Islet of Langerhans (tissue), 1 donor: ENCODE data around the gene SLC38A9.

Experiments used
- FAIRE-seq: peaks from one replicate; lab custom pipeline; 2011; peaks lifted over from hg19 to GRCh38; lab: Jason Lieb, UNC

Gene SLC38A9

DNA sequence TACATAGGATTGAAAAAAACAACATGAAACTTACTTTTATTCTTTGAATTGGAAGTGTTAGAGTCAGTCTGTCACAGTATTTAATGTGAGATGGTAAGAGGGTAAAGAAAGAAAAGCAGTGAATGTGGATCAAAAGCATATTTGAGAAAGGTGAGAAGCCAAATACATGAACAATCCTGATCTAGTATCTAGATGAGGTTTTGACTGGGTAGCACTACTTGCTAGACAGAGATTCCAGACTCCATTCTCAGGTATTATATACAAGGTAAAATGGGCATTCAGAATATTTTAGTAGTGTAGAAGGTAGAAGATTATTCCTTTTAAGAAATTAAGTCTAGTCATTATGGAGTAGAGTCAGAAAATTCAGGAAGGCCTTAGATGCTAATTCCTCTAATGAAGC is 62.2 kb downstream of the SLC38A9 start:
- no peak for FAIRE-seq

DNA sequence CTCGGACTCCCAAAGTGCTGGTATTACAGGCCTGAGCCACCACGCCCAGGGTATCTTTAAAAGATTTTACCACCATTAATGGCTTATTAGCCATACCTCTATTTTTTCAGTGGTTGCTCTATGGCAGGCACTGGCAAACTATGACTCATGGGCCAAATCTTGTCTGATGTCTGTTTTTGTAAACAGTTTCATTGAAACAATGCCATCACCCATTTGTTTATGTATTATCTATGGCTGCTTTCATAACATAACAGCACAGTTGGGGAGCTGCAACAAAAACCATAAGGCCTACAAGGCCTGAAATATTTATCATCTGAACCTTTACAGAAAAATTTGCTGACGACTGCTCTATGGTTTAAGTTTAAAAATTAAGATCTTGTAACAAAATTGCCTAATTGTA is 66.8 kb downstream of the SLC38A9 start:
- no peak for FAIRE-seq

DNA sequence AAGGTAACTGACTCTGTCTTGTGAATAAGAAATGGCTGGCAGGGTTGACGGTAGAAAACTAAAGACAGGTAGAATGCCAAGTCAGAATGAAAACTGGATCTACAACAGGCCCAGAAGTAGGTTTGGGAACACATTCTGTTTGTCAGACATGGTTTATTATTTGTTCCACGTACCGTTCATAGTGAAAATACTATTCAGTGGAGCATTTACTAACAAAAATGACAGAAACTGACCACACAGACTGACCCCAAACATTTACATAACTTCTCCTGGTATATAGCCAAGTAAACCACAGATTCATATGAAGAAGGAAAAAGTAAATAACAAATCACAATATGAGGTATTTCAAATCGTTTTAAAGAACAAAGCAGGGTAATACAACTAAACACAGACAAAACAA is 73.7 kb downstream of the SLC38A9 start:
- no peak for FAIRE-seq

DNA sequence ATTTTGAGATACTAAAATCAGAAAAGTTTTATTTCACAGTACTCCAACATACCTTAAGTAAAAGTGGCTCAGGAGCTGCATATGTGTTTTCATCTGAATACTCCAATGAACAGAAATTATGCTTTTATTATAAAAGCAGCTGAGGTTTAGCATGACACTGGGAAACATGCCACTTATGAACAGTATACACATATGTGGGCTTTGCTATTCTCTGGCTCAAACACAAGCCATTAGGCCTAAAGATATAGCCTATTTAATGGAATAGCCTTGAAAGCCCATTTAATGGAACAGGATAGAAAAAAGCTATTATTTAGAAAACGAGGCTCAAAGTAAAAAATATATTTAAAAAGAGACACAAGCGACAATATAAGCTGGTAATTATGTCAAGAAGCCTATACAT is 74.1 kb downstream of the SLC38A9 start:
- no peak for FAIRE-seq

DNA sequence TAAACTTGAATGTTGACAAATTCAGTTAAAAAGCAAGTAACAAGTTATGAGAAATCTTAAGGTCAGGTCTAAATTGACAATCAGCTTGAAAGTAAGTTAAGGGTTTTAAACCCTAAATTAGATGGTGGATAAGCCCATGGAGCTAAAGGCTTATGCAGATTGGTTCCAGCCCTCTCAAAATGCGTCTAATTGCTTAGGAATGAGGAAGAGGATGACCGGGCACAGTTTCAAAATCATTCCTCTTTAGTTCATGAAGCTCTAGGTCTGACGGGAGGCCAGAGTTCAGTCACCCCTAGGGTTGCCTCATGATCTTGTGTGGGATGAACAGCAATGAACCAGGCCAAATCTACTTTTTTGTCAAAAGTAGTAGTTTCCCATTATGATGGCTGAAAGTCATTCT is 75.4 kb downstream of the SLC38A9 start:
- no peak for FAIRE-seq

DNA sequence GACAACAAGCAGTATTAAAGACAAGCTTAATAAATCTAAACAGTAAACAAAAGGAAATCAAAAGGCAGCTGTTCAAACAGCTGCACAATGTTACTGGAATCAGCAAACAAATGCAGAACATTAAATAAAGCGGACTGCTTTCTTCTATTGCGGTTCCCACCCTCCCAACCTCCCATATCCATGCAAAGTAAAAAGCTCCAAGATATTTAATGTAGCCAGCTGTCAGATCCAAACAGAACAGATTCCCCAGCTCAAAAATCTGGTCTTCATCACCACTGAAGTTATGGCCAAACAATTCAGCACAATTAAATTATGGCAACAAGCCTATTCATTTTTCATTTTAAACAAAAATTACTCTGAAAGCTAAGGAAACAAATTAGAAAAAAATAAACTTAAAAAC is 75.9 kb downstream of the SLC38A9 start:
- no peak for FAIRE-seq

DNA sequence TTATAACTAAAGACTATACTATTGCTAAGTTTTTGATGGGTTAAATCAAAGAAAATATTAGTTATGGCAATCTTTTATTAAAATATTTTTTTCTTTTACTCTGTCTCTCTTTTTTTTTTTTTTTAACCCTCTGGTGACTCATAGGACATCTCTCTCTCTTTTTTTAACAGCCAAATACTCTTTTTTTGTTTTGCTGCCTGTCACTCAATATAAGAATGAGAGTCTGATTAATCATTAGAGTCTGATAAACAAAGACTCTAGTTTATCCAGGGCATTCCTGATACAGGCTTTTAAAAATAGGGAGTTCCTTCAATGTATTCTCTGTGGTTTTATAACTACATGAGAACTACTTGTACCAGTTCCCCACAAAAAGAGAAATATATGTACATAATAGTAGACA is 77.3 kb downstream of the SLC38A9 start:
- FAIRE-seq, result no peak

DNA sequence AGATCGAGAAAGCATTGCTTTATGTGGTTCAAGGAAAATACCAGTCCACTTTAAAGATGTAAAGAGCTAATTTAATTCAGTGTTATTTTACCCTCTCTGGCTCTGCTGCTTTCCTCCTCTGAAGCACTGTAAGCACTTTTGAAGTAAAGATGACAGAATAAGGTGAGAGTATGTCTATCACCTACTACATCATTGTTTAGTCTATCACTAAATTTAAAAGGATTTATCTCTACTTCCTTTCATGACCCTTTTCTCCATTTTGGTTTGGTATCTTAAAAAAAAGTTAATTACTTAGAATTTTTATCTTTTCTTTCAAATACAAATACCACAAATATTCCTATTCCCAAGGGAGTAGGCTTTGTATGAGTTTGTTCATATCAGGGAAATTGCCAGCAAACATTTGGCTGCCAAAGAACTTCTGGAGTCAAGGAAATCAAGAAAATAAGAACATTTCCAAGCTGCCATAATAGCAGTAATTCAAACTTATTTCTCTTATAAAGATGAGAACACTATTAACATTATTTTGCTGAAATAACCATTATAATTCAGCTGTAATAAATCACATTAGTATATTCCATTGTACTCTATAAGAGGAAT is 77.8 kb downstream of the SLC38A9 start:
- no peak for FAIRE-seq

DNA sequence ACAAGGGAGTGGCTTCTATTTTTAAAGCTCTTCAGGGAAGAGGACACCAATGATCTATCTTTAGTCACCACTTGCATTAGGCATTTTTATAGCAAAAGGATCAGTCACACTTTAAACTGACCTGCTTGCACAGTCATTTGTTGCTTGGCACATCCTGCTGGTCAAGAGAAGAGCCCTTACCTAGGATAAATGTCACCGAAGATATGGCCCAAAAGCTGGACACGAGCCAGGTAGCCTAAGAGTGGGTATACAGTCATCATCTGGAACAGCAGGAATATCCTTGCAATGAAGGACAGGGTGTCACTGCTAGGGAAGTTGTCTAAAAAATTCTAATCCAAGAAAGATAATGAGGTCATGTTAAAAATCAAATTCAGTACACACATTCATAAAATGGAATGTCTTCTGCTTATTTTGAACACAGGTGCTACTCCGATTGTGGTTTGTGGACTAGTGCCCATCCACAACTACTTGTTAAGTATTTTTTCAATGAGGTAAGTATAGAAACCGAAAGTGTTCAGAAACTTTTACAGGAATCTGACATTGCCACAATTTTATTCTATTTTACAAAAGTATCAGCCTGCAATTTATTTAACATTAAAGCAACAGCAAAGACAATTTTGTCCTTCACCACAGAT is 78.4 kb downstream of the SLC38A9 start:
- FAIRE-seq, result no peak

DNA sequence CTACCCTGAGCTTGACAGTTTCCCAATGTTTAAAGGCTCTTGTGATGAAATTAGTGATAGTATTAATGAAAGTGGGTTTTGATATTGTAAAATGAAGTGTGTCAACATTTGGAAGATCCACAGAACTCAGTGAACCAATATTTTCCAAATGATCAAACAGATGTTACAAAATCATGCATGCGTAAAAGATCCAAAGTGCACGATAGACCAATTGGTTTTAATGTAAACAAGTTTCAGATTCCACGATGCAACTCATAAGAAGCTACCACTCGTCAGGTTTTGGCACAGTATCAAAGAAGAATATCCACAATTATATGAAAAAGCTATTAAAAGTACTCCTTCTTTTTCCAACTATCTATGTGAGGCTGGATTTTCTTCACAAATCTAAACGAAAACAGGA is 82.3 kb downstream of the SLC38A9 start:
- FAIRE-seq, result no peak

DNA sequence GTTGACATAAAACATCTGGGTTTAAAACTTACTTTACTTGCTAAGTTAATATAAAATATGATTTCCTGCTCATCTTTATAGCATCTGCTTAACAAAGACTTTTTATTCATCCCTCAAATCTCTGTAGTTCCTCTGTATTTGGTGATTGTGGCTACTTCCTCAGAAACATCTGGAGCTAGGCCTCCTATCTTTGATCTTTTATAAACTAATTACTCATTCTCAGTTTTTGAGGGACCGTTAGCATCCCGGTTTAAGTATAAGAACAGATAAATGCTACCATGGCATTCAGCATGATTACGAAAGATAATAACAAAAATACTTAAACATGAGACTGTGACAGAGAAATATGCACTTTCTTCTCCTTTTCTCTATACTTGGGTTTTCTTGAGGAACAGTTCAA is 85.3 kb downstream of the SLC38A9 start:
- FAIRE-seq, result no peak

DNA sequence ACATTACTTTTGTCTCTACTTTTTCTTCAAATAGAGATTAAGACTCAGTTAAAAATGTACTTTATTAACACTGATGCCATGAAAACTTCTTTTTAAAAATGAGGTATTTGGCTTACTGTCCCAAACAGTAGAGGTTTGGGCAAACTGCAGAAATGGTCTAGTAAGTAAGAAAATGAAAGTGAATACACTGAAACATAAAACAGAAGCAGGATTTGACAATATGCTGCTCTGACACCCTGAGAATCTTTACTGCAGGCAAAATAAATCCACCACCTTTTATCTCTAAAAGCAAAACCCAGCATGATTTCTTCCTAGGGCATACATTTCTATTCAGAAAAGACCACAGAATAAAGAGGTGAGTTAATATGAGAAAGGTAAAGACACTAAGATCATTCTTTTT is 86.2 kb downstream of the SLC38A9 start:
- no peak for FAIRE-seq

DNA sequence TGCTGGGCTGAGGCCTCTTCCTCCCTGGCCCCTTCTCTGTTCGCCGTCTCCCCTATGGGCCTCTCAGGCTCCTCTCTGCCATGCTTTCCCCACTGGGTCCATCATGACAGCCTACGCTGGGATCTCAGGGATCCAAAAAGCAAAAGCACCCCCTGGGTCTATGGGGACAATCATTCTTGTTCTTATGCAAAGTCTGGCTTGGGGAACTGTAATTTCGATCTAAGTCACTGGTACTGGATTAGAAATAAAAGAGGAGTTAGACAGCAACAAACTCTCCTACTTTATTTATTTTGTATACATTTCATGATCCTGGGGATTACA is 86.6 kb downstream of the SLC38A9 start:
- no peak for FAIRE-seq

DNA sequence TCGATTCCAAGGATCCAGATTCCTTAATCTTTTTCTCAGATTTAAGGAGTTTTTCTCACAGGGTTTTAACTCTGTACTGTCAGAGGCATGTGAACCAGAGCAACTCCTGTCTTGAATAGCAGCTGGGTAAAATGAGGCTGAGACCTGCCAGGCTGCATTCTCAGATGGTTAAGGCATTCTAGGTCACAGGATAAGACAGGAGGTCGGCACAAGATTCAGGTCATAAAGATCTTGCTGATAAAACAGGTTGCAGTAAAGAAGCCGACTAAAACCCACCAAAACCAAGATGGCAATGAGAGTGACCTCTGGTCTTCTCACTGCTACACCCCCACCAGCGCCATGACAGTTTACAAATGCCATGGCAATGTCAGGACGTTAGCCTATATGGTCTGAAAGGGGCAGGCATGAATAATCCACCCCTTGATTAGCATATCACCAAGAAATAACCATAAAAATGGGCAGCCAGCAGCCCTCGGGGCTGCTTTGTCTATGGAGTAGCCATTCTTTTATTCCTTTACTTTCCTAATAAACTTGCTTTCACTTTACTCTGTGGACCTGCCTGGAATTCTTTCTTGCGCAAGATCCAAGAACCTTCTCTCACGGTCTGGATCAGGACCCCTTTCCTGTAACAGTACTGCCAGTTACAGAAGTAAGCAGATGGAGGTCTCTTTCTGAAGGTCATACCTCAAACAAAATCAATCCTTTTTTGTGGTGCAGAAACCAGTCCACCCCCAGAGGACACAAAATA is 87.1 kb downstream of the SLC38A9 start:
- no peak for FAIRE-seq

DNA sequence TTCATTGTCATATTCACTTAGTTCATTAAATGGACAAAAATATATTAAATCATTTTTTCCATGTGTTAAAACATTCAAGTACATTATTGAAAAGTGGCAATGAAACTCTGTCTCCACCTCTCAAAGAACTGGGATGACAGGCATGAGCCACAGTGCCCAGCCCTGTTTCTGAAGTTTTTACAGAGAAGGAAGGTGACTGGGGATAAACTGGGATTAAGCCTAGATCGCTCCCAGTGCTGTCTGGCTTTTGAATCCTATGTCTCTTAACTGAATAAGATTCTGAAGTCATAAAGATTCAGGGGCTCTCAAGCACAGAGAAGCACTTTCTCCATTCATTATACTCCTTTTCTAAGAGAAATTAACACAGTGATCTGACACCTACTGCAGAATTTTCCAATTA is 88.3 kb downstream of the SLC38A9 start:
- FAIRE-seq, result no peak

DNA sequence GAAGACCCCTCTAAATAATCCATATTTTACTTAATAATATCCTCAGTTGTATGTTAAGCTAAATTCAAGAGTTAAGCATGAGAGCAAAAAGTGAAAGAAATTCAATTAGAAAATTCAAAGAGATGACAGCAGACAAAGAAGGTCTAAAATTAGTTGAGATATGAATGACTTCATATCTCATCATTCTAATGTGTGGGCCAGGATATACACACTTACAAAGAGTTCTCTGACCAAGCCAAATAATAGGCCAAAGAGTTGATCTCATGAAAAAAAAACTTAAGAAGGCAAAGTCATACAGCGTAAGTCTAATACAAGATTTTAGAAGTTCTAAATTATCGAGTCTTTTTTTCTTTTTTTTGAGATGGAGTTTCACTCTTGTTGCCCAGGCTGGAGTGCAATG is 89.7 kb downstream of the SLC38A9 start:
- no peak for FAIRE-seq

DNA sequence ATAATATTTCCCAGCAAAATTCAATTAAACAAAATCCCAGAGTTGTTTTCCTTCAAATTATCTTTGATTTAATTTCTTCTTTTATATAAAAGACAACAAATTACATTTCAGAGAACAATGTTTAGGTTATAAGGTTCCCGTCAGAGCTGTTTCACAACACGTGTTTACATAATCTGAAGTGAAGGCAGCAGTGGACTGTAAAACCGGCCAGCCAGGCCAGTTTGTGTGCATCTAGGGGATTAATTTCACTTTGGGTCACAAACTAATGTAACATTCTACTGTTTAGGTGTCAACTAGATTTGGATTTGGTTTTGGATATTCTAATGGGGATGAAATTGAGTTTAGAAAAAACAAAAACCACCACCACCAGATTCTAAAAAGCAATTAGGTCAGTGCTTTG is 90.9 kb downstream of the SLC38A9 start:
- FAIRE-seq, result no peak

DNA sequence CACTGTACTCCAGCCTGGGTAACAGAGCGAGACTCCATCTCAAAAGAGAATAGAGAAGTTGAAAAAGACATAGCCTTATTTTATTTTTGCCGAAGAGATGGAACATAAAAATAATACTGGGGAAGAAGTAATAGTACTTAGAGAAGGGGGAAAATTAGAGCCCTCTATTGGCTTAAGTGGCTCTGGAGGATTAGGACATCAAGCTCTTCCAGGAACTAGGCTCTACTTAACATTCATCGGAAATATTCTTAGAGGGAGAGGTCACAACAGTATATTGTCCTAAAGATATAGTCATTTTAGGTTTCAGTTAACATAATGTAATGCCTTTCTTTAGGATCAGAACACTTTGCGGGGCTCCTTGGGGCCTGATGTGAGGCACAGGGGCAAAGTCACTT is 91.4 kb downstream of the SLC38A9 start:
- FAIRE-seq, result no peak

DNA sequence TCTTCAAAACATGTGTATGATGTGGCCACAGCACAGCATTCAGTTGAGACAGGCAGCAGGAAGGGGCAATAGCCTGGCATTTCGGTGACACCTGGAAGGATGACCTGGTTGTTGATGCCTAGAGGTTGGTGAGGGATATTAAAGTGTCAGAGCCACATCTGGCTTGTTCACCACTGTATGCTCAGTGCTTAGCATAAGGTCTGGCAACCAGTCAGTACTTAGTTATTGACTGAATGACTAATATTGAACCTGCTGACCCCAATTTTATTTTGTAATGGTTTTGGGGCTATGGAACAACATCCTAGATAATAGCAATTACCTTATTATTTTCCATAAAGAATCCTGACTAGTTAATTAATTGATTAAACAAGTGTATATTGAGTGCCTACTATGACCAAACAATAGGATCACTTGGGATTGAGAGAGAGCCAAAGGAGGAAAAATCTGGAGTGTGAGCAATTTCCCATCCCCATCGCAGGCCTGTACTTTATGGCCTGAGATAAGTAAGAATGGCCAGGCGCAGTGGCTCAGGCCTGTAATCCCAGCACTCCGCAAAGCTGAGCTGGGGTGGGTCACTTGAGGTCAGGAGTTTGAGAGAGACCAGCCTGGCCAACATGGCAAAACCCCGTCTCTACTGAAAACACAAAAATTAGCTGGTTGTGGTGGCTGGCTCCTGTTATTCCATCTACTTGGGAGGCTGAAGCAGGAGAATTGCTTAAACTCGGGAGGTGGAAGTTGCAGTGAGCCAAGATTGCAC is 91.9 kb downstream of the SLC38A9 start:
- FAIRE-seq, result no peak

DNA sequence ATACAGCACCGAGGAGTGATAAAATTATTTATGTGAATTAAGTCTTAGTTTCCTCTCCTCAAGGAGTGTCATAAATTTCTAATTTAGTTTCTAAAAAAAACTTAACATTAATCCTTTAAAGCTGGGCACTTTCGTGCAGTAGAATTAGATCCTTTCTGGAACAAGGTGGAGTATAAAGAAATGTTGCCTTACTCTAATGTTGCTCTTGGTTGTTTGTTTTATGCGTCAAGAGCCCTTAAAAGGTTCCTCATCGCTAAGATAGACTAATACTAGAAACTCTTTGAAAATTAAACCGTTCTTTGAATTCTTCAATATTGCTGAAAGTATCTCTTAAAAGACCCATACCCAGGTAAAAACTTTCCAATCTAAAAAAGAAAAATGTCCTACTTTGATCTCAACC is 93.8 kb downstream of the SLC38A9 start:
- FAIRE-seq, result no peak

DNA sequence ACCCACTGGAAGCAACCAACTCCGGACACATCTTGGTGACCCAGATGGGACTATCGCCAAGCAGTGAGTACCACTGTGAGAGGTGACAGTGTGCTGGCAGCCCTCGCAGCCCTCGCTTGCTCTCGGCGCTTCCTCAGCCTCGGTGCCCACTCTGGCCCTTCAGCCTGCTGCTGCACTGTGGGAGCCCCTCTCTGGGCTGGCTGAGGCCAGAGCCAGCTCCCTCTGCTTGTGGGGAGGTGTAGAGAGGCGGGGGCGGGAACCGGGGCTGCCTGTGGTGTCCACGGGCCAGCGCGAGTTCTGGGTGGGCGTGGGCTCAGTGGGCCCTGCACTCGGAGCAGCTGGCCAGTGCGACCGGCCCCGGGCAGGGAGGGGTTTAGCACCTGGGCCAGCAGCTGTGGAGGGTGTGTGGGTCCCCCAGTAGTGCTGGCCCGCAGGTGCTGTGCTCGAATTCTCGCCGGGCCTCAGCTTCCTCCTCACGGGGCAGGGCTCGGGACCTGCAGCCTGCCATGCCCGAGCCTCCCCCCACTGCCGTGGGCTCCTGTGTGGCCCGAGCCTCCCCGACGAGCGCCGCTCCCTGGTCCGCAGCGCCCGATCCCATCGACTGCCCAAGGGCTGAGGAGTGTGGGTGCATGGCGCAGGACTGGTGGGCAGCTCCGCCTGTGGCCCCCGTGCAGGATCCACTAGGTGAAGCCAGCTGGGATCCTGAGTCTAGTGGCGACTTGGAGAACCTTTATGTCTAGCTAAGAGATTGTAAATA is 98.8 kb downstream of the SLC38A9 start:
- no peak for FAIRE-seq

DNA sequence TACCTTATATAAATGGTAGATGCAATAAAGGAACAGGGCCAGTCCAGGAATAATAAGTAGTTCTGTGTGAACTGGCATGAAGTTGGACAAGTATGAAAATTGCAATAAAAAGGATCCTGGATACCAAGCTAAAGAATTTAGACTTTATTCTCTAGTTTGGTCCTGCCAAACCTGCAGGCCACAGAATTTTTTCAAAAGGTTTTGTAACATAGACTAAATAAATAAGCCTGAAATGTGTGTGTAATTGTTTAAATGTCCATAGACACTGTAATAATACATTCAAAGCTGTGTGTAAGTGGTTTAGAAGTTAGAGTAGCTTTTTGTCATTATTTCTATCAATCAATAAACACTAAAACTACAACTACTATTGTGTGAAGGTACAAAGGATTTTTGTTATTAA is 101.6 kb downstream of the SLC38A9 start:
- no peak for FAIRE-seq

DNA sequence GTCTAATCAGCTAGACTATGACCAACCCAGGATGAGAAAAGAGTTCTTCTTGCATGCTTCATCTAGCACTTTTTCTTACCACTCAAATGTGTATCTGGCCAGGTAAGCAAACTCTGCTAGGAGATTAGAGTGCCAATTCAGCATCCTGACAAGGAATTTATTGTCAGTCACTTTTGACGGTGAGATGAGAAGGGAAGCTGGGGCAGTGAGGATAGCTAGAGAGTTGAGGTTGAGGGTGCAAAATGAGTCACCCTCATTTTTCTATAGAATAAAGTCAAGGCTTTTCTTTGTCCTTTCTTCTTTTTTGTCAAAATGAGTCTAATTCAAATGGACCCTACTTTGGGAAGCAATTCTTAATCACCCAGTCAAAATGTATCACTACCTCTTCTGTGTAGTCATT is 102.7 kb downstream of the SLC38A9 start:
- FAIRE-seq, result no peak
